Ascending aorta (tissue), 2 donors: ENCODE data around the gene SLC2A1. TPM values are rescaled to one million over a fixed set of nuclear protein-coding genes. Genes with fewer than 3 reads are reported as not detected.
A peak's percentile ranks its signal among the peaks of the same experiment; 100 is the strongest.
"Not testable (repeated sequence)": the region's sequence is repeated elsewhere in the genome, so short reads cannot be mapped to it uniquely, and the experiment has no call there.

Experiments used
- DNase-seq, 2 donors: peaks; one replicate each; pipeline ENCODE4 v3.0.0-alpha.2; 2019; ENCODE audit warnings: low spot score in 2 of 2
- H3K27ac ChIP-seq, 2 donors: fragments of 200-600 bp; sonication (generic); one replicate each; pipeline ENCODE4 v1.5.1; 2016 to 2017; ENCODE audit warnings: mild to moderate bottlenecking in 1 of 2
- H3K27me3 ChIP-seq: fragments of 200-600 bp; sonication (generic); one replicate; pipeline ENCODE4 v1.5.1; 2017
- H3K36me3 ChIP-seq, 2 donors: fragments of 200-600 bp; sonication (generic); one replicate each; pipeline ENCODE4 v1.5.1; 2016
- H3K4me1 ChIP-seq, 2 donors: fragments of 200-600 bp; sonication (generic); one replicate each; pipeline ENCODE4 v1.5.1; 2016 to 2017; ENCODE audit warnings: mild to moderate bottlenecking in 1 of 2
- H3K4me3 ChIP-seq, 2 donors: fragments of 200-600 bp; sonication (generic); one replicate each; pipeline ENCODE4 v1.5.1; 2016 to 2017; ENCODE audit warnings: mild to moderate bottlenecking in 1 of 2
- H3K9me3 ChIP-seq, 2 donors: fragments of 200-600 bp; sonication (generic); one replicate each; pipeline ENCODE4 v1.5.1; 2016
- intact Hi-C: fragments of 100-400 bp; cut with DNase I; formaldehyde crosslinking; loops from one replicate; pipeline ENCODE4 v1.15.1; 2023
- total RNA-seq: library from RNA; depleted of rRNA; stranded (reverse); fragments of >200 nt; gene quantifications from one replicate; pipeline ENCODE4 v1.1.0, GENCODE V29; 2016
- TF ChIP-seq, protein P1 (sequence below), 3 experiments: fragments of 200-600 bp in 2 of 3; fragments of 450-650 bp in 1 of 3; sonication (generic) in 2 of 3; IDR thresholded peaks; one replicate each; pipeline ENCODE4 v1.5.1; 2016 to 2019; ENCODE audit warnings: antibody characterized with exemption in 3 of 3, mild to moderate bottlenecking in 1 of 3, moderate library complexity in 1 of 3

SLC2A1 gene
- total RNA-seq, 1 donor from 2014 or later = 15.5 TPM

- H3K27me3 ChIP-seq = no peaks in the 10 kb centered on the region
- TF ChIP-seq, protein P1, sequence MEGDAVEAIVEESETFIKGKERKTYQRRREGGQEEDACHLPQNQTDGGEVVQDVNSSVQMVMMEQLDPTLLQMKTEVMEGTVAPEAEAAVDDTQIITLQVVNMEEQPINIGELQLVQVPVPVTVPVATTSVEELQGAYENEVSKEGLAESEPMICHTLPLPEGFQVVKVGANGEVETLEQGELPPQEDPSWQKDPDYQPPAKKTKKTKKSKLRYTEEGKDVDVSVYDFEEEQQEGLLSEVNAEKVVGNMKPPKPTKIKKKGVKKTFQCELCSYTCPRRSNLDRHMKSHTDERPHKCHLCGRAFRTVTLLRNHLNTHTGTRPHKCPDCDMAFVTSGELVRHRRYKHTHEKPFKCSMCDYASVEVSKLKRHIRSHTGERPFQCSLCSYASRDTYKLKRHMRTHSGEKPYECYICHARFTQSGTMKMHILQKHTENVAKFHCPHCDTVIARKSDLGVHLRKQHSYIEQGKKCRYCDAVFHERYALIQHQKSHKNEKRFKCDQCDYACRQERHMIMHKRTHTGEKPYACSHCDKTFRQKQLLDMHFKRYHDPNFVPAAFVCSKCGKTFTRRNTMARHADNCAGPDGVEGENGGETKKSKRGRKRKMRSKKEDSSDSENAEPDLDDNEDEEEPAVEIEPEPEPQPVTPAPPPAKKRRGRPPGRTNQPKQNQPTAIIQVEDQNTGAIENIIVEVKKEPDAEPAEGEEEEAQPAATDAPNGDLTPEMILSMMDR (IDR thresholded peaks at IDR 0.05) = no peak
- no peak overlapping the region for H3K4me3 ChIP-seq
- H3K9me3 ChIP-seq = no peaks in the 10 kb centered on the region
- peaks cover 6% of the 10 kb centered on the region in 2 donors for H3K36me3 ChIP-seq
- intact Hi-C loops = loop anchor here (5.0 to 10.0 kb wide), 3 partner anchors 154 to 884 kb away; partner anchors contain the start of genes C1orf50, FOXJ3 and P3H1
- no peak for DNase-seq
- H3K4me1 ChIP-seq = peaks cover 3 to 9% of the 10 kb centered on the region in 2 donors
- H3K27ac ChIP-seq = no peak overlapping the region
These were observed 36.9 kb downstream of the SLC2A1 start for GRCh38 chr1:42921769-42922168.

DNA sequence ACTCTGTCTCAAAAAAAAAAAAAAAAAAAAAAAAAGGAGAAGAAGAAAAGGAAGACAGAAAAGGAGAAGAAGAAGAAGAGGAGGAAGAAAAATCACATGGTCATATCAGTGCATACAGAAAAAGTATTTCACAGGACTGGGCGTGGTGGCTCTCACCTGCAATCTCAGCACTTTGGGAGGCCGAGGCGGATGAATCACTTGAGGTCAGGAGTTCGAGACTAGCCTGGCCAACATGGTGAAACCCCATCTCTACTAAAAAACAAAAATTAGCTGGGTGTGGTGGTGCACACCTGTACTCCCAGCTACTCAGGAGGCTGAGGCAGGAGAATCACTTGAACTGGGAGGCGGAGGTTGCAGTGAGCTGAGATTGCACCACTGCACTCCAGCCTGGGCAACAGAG, 39.0 kb downstream of the SLC2A1 start:
- H3K36me3 ChIP-seq, H3K4me3 ChIP-seq, H3K27me3 ChIP-seq, DNase-seq, H3K9me3 ChIP-seq, H3K4me1 ChIP-seq, H3K27ac ChIP-seq: not testable (repeated sequence)
- intact Hi-C loops = loop anchor here (5.0 to 10.0 kb wide), 3 partner anchors 152 to 882 kb away; partner anchors contain the start of genes C1orf50, FOXJ3 and P3H1

DNA sequence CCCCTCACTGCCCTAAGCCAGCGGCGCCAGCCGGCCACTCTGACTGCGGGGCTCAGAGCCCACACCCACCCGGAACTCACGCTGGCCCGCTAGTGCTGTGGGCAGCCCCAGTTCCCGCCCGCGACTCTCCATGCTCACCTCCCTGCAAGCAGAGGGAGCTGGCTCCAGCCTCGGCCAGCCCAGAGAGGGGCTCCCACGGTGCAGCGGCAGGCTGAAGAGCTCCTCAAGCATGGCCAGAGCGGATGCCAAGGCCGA, 41.5 kb downstream of the SLC2A1 start:
- no peak overlapping the region for H3K4me3 ChIP-seq
- intact Hi-C loops = no loop called here
- no peak overlapping the region for H3K27ac ChIP-seq
- H3K27me3 ChIP-seq = no peaks in the 10 kb centered on the region
- H3K9me3 ChIP-seq = no peaks in the 10 kb centered on the region
- TF ChIP-seq, protein P1 (IDR thresholded peaks at IDR 0.05) = no peak
- no peaks in the 10 kb centered on the region for H3K36me3 ChIP-seq
- no peak for DNase-seq
- H3K4me1 ChIP-seq = no peaks in the 10 kb centered on the region

DNA sequence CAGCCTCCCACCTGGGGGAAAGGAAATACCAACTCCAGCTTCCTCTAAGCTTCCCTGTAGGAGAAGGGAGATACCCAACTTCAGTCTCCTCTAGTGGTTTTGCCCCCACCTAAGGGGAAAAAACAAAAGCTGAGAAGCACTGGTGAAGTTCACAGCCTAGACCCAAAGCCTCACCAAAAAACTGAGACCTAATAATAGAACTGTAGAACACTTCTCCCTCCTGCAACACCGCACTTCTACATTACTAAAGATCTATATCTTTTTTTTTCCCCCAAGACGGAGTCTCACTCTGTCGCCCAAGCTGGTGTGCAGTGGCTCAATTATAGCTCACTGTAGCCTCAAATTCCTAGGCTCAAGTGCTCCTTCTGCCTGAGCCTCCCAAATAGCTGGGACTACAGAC, 43.2 kb downstream of the SLC2A1 start:
- no peaks in the 10 kb centered on the region for H3K9me3 ChIP-seq
- intact Hi-C loops = no loop called here
- no peak for DNase-seq
- no peaks in the 10 kb centered on the region for H3K4me1 ChIP-seq
- TF ChIP-seq, protein P1 (IDR thresholded peaks at IDR 0.05) = no peak
- no peaks in the 10 kb centered on the region for H3K27me3 ChIP-seq
- H3K36me3 ChIP-seq = no peaks in the 10 kb centered on the region
- H3K4me3 ChIP-seq = no peak overlapping the region
- no peak overlapping the region for H3K27ac ChIP-seq

DNA sequence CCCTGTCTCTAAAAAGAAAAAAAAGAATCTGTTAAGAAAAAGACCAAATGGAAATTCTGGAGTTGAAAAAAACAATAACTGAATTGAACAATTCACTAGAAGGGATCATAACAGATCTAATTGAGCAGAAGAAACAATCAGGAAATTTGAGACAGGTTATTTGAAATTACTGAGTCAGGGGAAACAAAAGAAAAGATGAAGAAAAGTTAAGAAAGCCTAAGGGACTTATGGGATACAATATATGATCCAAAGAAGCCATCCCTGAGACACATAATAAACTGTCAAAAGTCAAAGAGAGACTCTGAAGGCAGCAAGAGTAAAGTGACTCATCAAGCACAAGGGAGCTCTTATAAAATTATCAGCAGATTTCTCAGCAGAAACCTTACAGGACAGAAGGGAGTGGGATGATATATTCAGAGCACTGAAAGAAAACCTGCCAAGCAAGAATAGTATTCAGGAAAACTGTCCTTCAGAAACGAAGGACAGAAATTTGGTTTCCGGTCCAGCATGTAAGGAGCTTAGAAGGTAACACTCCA, 44.5 kb downstream of the SLC2A1 start:
- no peak overlapping the region for H3K27ac ChIP-seq
- intact Hi-C loops = no loop called here
- DNase-seq = no peak
- no peak overlapping the region for H3K4me3 ChIP-seq
- TF ChIP-seq, protein P1 (IDR thresholded peaks at IDR 0.05) = no peak
- H3K9me3 ChIP-seq = no peaks in the 10 kb centered on the region
- H3K27me3 ChIP-seq = no peaks in the 10 kb centered on the region
- H3K4me1 ChIP-seq = no peaks in the 10 kb centered on the region
- no peaks in the 10 kb centered on the region for H3K36me3 ChIP-seq

DNA sequence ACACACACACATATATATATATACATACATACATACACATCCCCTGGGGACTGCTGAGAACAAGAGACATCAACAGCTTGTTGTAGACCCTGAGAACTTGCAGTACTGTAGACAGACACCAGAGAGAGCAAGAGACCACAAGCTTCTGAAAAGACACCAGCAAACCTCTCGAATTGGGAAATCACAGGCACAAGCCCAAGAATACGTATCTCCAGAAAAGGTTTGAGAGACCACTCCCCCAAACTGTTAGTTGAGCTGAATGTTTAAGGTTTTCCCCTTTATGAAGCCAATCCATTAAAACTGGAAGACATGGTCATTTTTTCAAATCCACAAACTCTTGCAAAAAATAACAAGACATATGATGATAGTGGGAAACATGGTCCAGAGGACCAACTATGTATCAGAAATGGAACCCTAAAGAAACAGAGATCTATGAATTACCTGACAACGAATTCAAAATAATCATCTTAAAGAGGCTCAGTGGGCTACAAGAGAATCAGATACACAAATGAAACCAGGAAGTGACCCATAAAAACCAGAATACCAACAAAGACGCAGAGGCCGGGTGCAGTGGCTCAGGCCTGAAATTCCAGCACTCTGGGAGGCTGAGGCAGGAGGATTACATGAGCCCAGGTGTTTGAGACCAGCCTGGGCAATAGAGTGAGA, 45.1 kb downstream of the SLC2A1 start:
- Histone ChIP-seq H3K36me3 (no peaks in the 10 kb centered on the region), H3K4me3 (no peak overlapping the region), H3K27ac (no peak overlapping the region), H3K4me1 (no peaks in the 10 kb centered on the region), H3K9me3 (no peaks in the 10 kb centered on the region), H3K27me3 (no peaks in the 10 kb centered on the region)
- intact Hi-C loops = loop anchor here (1.0 kb wide), 1 partner anchor 160 kb away; no protein-coding TSS in a partner anchor
- peak in 1 of 2 donors; percentile 80 for DNase-seq
- TF ChIP-seq, protein P1 (IDR thresholded peaks at IDR 0.05) = peak; percentile 74 to 82 (median 80)
